IPS-15b (cell line): ENCODE data around the gene SNRPD1.

Experiments used
- H3K27me3 ChIP-seq: one replicate; pipeline ENCODE4 v1.6.1; 2013; ENCODE audit warnings: low read length; ENCODE audit not compliant: control insufficient read depth, insufficient read depth
- H3K36me3 ChIP-seq: one replicate; pipeline ENCODE4 v1.6.1; 2013; ENCODE audit warnings: low read length; ENCODE audit not compliant: control insufficient read depth, insufficient read depth
- H3K4me1 ChIP-seq: one replicate; pipeline ENCODE4 v1.6.1; 2013; ENCODE audit warnings: mild to moderate bottlenecking, low read length; ENCODE audit not compliant: control insufficient read depth, insufficient read depth
- H3K4me3 ChIP-seq: one replicate; pipeline ENCODE4 v1.5.1; 2013; ENCODE audit warnings: low read depth, low read length
- H3K9ac ChIP-seq: one replicate; pipeline ENCODE4 v1.6.1; 2013; ENCODE audit warnings: low read depth, mild to moderate bottlenecking, low read length
- H3K9me3 ChIP-seq: one replicate; pipeline ENCODE4 v1.6.1; 2013; ENCODE audit warnings: mild to moderate bottlenecking, low read length; ENCODE audit not compliant: control insufficient read depth, insufficient read depth

SNRPD1 gene

GRCh38 chr18:21682371-21683051 is 70.4 kb downstream of the SNRPD1 start:
- no peaks in the 10 kb centered on the region for H3K9me3 ChIP-seq
- no peak overlapping the region for H3K9ac ChIP-seq
- H3K36me3 ChIP-seq = no peaks in the 10 kb centered on the region
- peaks cover 20% of the 10 kb centered on the region for H3K4me1 ChIP-seq
- H3K4me3 ChIP-seq = no peak overlapping the region
- H3K27me3 ChIP-seq = no peaks in the 10 kb centered on the region
